Neural progenitor cell (in vitro differentiated cells): ENCODE data around the gene SPTBN2.

Experiments used
- EZH2 ChIP-seq: fragments of 200-600 bp; sonication (generic); IDR thresholded peaks from 2 replicates; pipeline ENCODE4 v1.6.1; 2017; ENCODE audit warnings: antibody characterized with exemption, mild to moderate bottlenecking, moderate library complexity
- EZH2phosphoT487 ChIP-seq: fragments of 200-600 bp; sonication (generic); IDR thresholded peaks from 2 replicates; pipeline ENCODE4 v1.6.1; 2017; ENCODE audit warnings: antibody characterized with exemption
- TF ChIP-seq, protein P1 (sequence below): fragments of 200-600 bp; sonication (generic); IDR thresholded peaks from 2 replicates; pipeline ENCODE4 v1.5.1; 2017; ENCODE audit warnings: antibody characterized with exemption, mild to moderate bottlenecking

DNA sequence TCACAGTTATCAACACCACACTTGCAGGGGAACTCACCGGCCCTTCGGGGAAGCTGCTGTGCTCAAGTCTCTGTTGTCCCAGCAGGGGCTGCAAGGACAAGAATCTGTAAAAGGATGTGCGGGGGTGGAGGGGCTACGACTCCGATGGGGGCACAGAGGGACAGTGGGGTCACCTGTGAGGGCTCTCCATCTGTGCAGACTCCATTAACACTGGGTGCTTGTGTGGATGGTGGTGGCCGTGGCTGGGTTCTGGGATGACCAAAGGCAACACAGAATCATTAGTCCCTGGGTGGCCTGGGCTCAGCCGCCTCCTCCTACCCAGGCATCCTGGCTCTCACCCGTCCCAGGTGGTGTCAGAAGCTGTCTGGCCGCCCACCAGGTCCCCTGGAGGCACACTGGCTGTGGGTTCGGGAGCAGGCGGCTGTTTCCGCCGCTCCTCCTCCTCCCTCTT is 41.2 kb downstream of the SPTBN2 start:
- TF ChIP-seq, protein P1, sequence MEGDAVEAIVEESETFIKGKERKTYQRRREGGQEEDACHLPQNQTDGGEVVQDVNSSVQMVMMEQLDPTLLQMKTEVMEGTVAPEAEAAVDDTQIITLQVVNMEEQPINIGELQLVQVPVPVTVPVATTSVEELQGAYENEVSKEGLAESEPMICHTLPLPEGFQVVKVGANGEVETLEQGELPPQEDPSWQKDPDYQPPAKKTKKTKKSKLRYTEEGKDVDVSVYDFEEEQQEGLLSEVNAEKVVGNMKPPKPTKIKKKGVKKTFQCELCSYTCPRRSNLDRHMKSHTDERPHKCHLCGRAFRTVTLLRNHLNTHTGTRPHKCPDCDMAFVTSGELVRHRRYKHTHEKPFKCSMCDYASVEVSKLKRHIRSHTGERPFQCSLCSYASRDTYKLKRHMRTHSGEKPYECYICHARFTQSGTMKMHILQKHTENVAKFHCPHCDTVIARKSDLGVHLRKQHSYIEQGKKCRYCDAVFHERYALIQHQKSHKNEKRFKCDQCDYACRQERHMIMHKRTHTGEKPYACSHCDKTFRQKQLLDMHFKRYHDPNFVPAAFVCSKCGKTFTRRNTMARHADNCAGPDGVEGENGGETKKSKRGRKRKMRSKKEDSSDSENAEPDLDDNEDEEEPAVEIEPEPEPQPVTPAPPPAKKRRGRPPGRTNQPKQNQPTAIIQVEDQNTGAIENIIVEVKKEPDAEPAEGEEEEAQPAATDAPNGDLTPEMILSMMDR, result no peak
- no peak for TF ChIP-seq EZH2
- TF ChIP-seq EZH2phosphoT487, result no peak
